GM23248 (cell line): ENCODE measurements around the gene ATP8B2. TPM values are rescaled to one million over a fixed set of nuclear protein-coding genes. Genes with fewer than 3 reads are reported as not detected.

Experiments used
- DNase-seq: peaks from one replicate; pipeline ENCODE4 v3.0.0-alpha.2; 2015
- H2AFZ ChIP-seq: fragments of 200-600 bp; sonication (generic); 2 replicates; pipeline ENCODE4 v1.6.1; 2016; ENCODE audit warnings: antibody characterized with exemption
- H3F3A ChIP-seq: fragments of 200-600 bp; sonication (generic); 2 replicates; pipeline ENCODE4 v1.6.1; 2016; ENCODE audit warnings: mild to moderate bottlenecking, antibody characterized with exemption, mixed run types; ENCODE audit not compliant: insufficient read depth
- H3K27ac ChIP-seq: fragments of 200-600 bp; sonication (generic); 2 replicates; pipeline ENCODE4 v1.5.1; 2016; ENCODE audit warnings: mild to moderate bottlenecking
- H3K27me3 ChIP-seq: fragments of 200-600 bp; sonication (generic); replicated peaks from 2 replicates; pipeline ENCODE4 v1.6.1; 2016; ENCODE audit warnings: mild to moderate bottlenecking; ENCODE audit not compliant: insufficient read depth
- H3K36me3 ChIP-seq: fragments of 200-600 bp; sonication (generic); 2 replicates; pipeline ENCODE4 v1.6.1; 2016; ENCODE audit warnings: low read depth, mild to moderate bottlenecking
- H3K4me1 ChIP-seq: fragments of 200-600 bp; sonication (generic); 2 replicates; pipeline ENCODE4 v1.6.1; 2016; ENCODE audit warnings: mild to moderate bottlenecking; ENCODE audit not compliant: insufficient read depth
- H3K4me2 ChIP-seq: fragments of 200-600 bp; sonication (generic); one replicate; pipeline ENCODE4 v1.6.1; 2016; ENCODE audit warnings: mild to moderate bottlenecking; ENCODE audit not compliant: unreplicated experiment
- H3K4me3 ChIP-seq: fragments of 200-600 bp; sonication (generic); 2 replicates; pipeline ENCODE4 v1.5.1; 2016; ENCODE audit warnings: mild to moderate bottlenecking
- H3K79me2 ChIP-seq: fragments of 200-600 bp; sonication (generic); 2 replicates; pipeline ENCODE4 v1.6.1; 2016; ENCODE audit warnings: mild to moderate bottlenecking; ENCODE audit not compliant: insufficient read depth
- H3K9ac ChIP-seq: fragments of 200-600 bp; sonication (generic); 2 replicates; pipeline ENCODE4 v1.6.1; 2016; ENCODE audit warnings: mild to moderate bottlenecking
- H3K9me2 ChIP-seq: fragments of 200-600 bp; sonication (generic); 2 replicates; pipeline ENCODE4 v1.6.1; 2016; ENCODE audit warnings: mixed run types, mild to moderate bottlenecking, moderate library complexity; ENCODE audit not compliant: insufficient read depth
- H3K9me3 ChIP-seq: fragments of 200-600 bp; sonication (generic); one replicate; pipeline ENCODE4 v1.6.1; 2017; ENCODE audit warnings: low read depth
- H4K20me1 ChIP-seq: fragments of 200-600 bp; sonication (generic); 2 replicates; pipeline ENCODE4 v1.6.0; 2016; ENCODE audit not compliant: insufficient read depth
- EZH2 ChIP-seq: fragments of 200-600 bp; sonication (generic); IDR thresholded peaks from 2 replicates; pipeline ENCODE4 v1.6.1; 2018; ENCODE audit warnings: antibody characterized with exemption, mild to moderate bottlenecking; ENCODE audit not compliant: insufficient read depth, poor library complexity, severe bottlenecking
- EZH2phosphoT487 ChIP-seq: fragments of 200-600 bp; sonication (generic); IDR thresholded peaks from 2 replicates; pipeline ENCODE4 v1.6.1; 2018; ENCODE audit warnings: antibody characterized with exemption, moderate library complexity, mild to moderate bottlenecking, low read depth; ENCODE audit not compliant: insufficient read depth
- WGBS, 2 experiments: methylation state at CpG; one replicate each; pipeline ENCODE4 v1.1.6; 2015 to 2017; ENCODE audit warnings: low lambda C conversion rate in 2 of 2, low coverage in 1 of 2; ENCODE audit errors: missing lambda C conversion rate in 2 of 2; 5-methylcytosine and 5-hydroxymethylcytosine counted together
- in situ Hi-C: fragments of 300-500 bp; cut with MboI; formaldehyde crosslinking; loops from 2 replicates; pipeline ENCODE4 v1.15.0; 2020
- polyA plus RNA-seq: library from polyadenylated mRNA; unstranded; fragments of >200 nt; fragmentation: Nextera tagmentation; extraction: Ambion mirVana; gene quantifications from 2 replicates; pipeline ENCODE4 v1.2.1, GENCODE V29; 2016
- total RNA-seq: library from RNA; depleted of rRNA; stranded (reverse); fragments of >200 nt; shearing (Covaris generic); gene quantifications from 2 replicates; pipeline ENCODE4 v1.2.3, GENCODE V29; 2014

ATP8B2 gene
- total and polyA plus RNA-seq, 2 experiments from 2014 or later = 20.1 to 200 TPM

DNA sequence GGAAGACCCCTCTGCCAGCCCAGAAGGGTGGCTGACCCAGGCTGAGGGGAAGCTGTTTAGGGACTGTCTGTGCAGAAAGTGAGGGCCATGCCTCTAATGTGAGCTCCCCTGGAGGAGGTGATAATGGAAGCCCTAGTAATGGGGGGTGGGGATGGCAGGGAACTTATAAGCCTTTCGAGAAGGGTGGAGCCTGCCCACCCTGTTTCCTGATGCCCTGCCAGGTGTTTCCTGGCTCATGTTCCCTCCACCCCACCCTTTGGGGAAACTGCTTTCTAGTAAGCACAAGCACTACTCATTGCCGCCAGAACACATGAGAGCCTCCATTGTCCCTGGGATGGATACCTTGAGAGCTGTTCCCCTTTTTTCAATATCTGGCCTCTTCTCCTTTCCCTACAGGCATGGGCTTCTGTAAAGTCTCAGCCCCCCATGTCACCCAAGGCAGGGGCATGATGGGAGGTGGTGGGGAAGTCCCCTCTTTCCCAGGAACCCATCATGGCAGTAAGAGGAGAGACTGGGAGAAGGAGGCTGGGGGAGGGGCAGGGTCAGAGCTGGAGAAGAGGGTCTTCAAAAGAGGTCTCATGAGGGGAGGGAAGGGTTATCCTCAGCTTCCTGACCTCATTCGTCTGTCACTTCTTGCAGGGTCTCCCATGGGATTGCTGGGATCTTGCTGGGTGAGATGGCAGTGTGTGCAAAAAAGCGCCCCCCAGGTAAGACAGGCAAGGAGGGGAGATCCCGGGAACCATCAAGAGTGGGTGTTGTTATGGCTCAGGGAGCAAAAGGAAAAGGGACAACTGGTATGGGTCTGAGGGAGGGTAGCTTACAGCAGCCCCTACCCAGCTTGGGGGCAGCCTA, 2.4 kb downstream of the ATP8B2 start:
- TF ChIP-seq EZH2 = no peak
- TF ChIP-seq EZH2phosphoT487 = no peak
- peaks cover 15% of the 10 kb centered on the region for H3K36me3 ChIP-seq
- H3K9me2 ChIP-seq = no peaks in the 10 kb centered on the region
- 0 out of 2 replicates have a peak, but pooled peaks cover 4% of the 10 kb centered on the region for H4K20me1 ChIP-seq
- no peak for DNase-seq
- peak overlapping the region; percentile 78 for H3K4me2 ChIP-seq
- H3K27me3 ChIP-seq = no peaks in the 10 kb centered on the region
- peak overlapping the region; percentile 100 for H3K27ac ChIP-seq
- in situ Hi-C loops = no loop called here
- no peak overlapping the region for H2AFZ ChIP-seq
- peaks cover 42% of the 10 kb centered on the region for H3K79me2 ChIP-seq
- H3K4me3 ChIP-seq = peak overlapping the region; percentile 63
- H3K4me1 ChIP-seq = peaks cover 17% of the 10 kb centered on the region
- no peaks in the 10 kb centered on the region for H3K9me3 ChIP-seq
- peak overlapping the region; percentile 98 for H3K9ac ChIP-seq
- H3F3A ChIP-seq = peaks cover 15% of the 10 kb centered on the region
- 25 to 30% methylated on average over 5 of the region's 5 CpGs for WGBS, 2 experiments

DNA sequence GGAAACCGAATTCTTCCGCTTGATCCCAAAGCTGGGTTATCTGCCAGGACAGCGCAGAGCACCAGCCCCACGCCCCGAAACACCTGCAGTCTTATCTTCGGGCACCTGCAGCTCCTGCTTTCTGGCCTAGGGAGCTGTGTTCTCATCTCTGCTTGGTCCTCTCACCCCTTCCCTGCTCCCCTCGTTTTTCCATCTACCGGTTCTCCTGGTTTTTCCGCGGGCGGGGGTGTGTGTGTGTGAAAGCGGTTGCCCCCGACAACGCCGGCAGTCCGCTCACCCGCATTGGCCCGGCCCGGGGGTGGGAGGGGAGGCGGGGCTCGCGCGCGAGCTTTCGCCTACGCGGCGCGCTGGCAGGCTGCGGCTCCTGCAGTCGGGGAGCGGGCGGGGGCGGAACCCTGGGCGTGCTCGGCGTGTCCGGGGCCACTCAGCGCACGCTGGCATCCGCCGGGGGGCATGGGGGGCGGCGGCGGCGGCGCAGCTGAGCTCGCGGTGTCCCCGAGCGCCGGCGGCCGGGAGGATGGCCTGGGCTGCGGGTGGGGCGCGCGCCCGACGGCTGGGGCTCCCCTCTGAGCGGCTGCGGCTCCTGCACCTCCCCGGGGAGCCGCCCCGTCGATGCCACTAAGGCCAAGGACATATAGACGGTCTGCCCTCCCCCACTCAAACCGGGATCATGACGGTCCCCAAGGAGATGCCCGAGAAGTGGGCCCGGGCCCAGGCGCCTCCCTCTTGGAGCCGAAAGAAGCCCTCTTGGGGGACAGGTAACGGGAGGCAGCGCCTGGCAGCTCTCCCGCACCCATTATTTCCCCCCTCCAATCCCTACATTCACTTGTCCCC, 3.2 kb downstream of the ATP8B2 start:
- TF ChIP-seq EZH2 = no peak
- TF ChIP-seq EZH2phosphoT487 = no peak
- Histone ChIP-seq H4K20me1 (0 out of 2 replicates have a peak, but pooled peaks cover 4% of the 10 kb centered on the region), H3K79me2 (peaks cover 47% of the 10 kb centered on the region), H3K4me1 (peaks cover 17% of the 10 kb centered on the region), H3K36me3 (peaks cover 20% of the 10 kb centered on the region), H3K27ac (peak overlapping the region; percentile 100), H3K9me3 (no peaks in the 10 kb centered on the region), H3K9me2 (no peaks in the 10 kb centered on the region), H3F3A (peaks cover 20% of the 10 kb centered on the region), H3K4me2 (peak overlapping the region; percentile 78), H3K27me3 (no peaks in the 10 kb centered on the region), H2AFZ (0 out of 2 replicates have a peak overlapping the region, but pooled peaks have one; percentile 23), H3K9ac (peak overlapping the region; percentile 98), H3K4me3 (peak overlapping the region; percentile 63)
- 4 to 8% methylated on average over 33 to 71 of the region's 76 CpGs for WGBS, 2 experiments
- in situ Hi-C loops = no loop called here
- DNase-seq = peak; percentile 92

DNA sequence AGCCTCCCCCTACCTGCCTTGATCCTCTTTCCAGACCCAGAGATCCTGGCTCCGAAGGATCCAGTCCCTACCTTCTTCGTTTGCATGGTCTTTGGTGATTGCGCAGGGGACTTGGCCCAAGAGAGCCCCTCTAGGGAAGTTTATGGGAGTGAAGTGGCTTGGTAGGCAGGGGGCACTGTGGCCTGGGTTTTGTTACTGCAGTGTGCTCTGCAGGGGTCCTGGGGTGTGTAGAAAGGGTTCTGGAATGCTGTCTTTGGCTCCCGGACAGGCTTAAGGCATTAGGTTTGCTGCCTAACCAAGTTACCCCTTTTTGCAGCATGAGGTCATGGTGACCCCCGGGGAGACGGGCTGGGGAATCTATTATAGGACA, 3.8 kb downstream of the ATP8B2 start:
- Histone ChIP-seq H3K4me3 (peak overlapping the region; percentile 63), H3K9me2 (no peaks in the 10 kb centered on the region), H3K36me3 (peaks cover 21% of the 10 kb centered on the region), H3K27me3 (no peaks in the 10 kb centered on the region), H4K20me1 (0 out of 2 replicates have a peak, but pooled peaks cover 4% of the 10 kb centered on the region), H2AFZ (no peak overlapping the region), H3K9me3 (no peaks in the 10 kb centered on the region), H3K9ac (peak overlapping the region; percentile 98), H3K4me2 (peak overlapping the region; percentile 78), H3K79me2 (peaks cover 47% of the 10 kb centered on the region), H3K27ac (peak overlapping the region; percentile 100), H3K4me1 (peaks cover 20% of the 10 kb centered on the region), H3F3A (peaks cover 24% of the 10 kb centered on the region)
- DNase-seq = peak; percentile 43
- in situ Hi-C loops = no loop called here
- 42 to 51% methylated on average over 6 of the region's 6 CpGs for WGBS, 2 experiments
- no peak for TF ChIP-seq EZH2phosphoT487

DNA sequence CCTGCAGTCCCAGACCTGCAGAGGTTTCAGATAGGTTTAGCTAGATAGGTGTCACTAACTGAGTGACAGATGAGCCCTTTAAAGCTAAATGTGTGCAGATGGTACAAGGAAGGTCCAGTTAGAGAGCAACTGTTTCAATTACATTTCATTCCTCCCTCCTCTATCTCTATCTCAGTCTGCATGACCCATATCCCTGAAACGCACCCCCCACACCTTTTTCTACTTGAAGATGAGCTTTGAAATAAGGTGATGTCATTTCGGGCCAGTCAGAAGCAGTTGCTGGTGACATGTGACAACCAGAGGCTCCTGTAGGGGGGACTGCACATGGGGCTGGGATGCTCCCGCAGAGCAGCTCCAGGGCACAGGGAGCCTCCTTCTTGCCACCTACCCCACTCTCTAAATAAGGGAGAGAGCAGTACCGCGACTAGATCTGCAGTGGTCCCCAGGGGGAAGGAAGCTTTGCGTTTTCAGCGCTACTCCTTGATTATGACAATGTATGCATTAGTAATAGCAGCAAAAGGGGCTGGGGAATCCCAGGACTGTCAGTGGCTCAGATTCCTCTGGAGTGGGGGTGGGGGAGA, 4.3 kb downstream of the ATP8B2 start:
- Histone ChIP-seq H3K27ac (peak overlapping the region; percentile 100; the same call in 1 of the 2 replicates), H3K9ac (peak overlapping the region; percentile 98; the same call in 1 of the 2 replicates), H3K4me3 (peak overlapping the region; percentile 63; the same call in 1 of the 2 replicates), H3K4me1 (peaks cover 25% of the 10 kb centered on the region), H4K20me1 (0 out of 2 replicates have a peak, but pooled peaks cover 4% of the 10 kb centered on the region), H3K27me3 (no peaks in the 10 kb centered on the region), H2AFZ (no peak overlapping the region), H3F3A (peaks cover 29% of the 10 kb centered on the region), H3K4me2 (peak overlapping the region; percentile 78), H3K79me2 (peaks cover 47% of the 10 kb centered on the region), H3K36me3 (peaks cover 26% of the 10 kb centered on the region), H3K9me2 (no peaks in the 10 kb centered on the region), H3K9me3 (no peaks in the 10 kb centered on the region)
- in situ Hi-C loops = no loop called here
- no peak for TF ChIP-seq EZH2
- no peak for TF ChIP-seq EZH2phosphoT487
- WGBS, 2 experiments = 87 to 88% methylated on average over 7 of the region's 7 CpGs
- DNase-seq = peak; percentile 38
